Umbilical cord (tissue), 2 donors: ENCODE measurements around the gene INSC. TPM values are rescaled to one million over a fixed set of nuclear protein-coding genes. Genes with fewer than 3 reads are reported as not detected.
"Not testable (repeated sequence)": the region's sequence is repeated elsewhere in the genome, so short reads cannot be mapped to it uniquely, and the experiment has no call there.

Experiments
- DNase-seq: peaks from one replicate; pipeline ENCODE4 v3.0.0-alpha.2; 2015; ENCODE audit warnings: low spot score
- total RNA-seq: library from RNA; depleted of rRNA; stranded (reverse); fragments of >200 nt; gene quantifications from one replicate; pipeline ENCODE4 v1.2.3, GENCODE V29; 2014; ENCODE audit warnings: low replicate concordance; ENCODE audit not compliant: insufficient read depth

The INSC gene, protein sequence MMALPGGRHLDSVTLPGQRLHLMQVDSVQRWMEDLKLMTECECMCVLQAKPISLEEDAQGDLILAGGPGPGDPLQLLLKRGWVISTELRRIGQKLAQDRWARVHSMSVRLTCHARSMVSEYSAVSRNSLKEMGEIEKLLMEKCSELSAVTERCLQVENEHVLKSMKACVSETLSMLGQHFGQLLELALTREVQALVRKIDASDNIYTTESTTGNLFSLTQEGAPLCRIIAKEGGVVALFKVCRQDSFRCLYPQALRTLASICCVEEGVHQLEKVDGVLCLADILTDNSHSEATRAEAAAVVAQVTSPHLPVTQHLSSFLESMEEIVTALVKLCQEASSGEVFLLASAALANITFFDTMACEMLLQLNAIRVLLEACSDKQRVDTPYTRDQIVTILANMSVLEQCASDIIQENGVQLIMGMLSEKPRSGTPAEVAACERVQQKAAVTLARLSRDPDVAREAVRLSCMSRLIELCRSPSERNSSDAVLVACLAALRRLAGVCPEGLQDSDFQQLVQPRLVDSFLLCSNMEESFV
- 0.72 TPM for total RNA-seq

- peak; percentile 25 for DNase-seq
Observed at GRCh38 chr11:15114501-15115475, at the start of gene INSC. INSC (plus strand) TSS chr11:15114923; CDS start chr11:15149175, 34,252 bp downstream.

DNA sequence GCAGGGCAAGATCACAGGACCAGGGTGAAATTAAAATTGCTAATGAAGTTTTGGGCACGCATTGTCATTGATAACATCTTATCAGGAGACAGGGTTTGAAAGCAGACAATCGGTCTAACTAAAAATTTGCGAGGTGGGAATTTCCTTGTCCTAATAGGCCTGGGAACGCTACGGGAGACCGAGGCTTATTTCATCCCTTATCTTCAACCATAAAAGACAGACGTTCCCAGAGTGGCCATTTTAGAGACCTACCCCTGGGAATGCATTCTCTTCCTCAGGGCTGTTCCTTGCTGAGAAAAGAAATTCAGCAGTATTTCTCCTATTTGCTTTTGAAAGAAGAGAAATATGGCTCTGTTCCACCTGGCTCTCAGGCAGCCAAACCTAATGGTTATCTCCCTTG lies 45.0 kb upstream of the INSC start:
- not testable (repeated sequence) for DNase-seq

DNA sequence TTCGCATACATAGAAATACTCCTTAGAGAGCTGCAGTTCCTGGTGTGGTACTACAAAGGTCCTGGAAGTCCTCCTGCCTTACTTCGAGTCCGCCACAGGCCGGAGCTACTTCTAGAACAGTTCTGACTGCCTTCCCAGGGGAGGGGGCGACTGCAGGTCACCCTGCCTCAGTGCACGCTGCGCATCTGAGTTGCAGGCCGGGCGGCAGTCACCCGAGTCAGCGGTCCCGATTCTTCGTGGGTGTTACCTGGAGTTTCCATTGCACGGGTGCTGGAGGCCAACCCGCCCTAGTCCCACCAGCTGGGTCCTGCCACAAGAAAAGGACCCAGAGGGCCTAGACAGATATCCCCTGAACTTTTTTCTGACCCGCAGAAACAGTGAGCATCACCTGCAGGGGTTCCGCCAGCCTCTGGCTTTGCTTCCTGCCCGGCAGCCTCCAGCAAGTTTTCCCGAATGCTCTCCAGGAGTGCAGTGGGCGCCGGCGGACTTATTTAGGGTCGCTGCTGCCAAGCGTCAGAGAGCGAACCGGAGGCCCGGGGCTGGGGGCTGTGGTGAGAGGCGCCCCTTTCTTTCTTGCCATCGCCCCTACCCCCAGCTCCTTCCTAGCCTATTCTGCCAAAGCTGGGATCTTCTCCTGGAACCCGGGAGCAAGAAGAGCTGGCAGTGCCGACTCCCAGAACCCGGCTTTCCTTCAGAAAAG lies 43.0 kb upstream of the INSC start:
- DNase-seq = no peak

DNA sequence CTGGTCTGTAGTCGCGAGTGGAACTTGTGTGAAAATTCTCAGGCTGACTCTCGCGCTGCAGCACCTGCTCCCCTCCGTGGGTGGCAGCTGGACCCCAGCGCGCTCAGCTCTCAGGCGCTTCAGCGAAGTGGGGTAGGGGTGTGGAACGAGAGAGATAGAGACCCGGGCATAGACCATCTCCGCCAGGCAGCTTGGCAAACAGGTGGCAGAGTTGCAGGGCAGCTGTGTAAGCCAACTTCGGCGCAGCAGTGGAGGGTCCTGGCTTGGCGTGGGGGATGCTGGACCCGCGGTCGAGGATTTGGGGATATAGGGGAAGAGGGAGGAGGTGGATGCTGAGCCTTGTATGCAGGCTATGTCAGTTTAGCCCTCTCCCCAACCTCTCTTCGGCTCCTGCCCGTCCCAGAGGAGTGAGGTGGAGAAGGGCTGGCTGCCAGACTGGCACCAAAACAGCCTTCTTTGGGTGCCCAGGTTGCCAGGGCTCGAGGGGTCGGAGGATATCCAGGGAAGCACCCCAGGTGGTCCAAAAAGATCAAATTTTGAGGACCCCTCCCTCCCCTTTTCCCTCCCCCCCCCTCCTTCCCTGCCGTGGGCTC lies 42.1 kb upstream of the INSC start:
- DNase-seq = no peak

GRCh38 chr11:15073361-15074205 lies 41.1 kb upstream of the INSC start, which contains the start of gene CALCB:
CALCB (plus strand) TSS chr11:15073593; CDS start chr11:15074719, 1,126 bp downstream.
- peak; percentile 12 for DNase-seq

DNA sequence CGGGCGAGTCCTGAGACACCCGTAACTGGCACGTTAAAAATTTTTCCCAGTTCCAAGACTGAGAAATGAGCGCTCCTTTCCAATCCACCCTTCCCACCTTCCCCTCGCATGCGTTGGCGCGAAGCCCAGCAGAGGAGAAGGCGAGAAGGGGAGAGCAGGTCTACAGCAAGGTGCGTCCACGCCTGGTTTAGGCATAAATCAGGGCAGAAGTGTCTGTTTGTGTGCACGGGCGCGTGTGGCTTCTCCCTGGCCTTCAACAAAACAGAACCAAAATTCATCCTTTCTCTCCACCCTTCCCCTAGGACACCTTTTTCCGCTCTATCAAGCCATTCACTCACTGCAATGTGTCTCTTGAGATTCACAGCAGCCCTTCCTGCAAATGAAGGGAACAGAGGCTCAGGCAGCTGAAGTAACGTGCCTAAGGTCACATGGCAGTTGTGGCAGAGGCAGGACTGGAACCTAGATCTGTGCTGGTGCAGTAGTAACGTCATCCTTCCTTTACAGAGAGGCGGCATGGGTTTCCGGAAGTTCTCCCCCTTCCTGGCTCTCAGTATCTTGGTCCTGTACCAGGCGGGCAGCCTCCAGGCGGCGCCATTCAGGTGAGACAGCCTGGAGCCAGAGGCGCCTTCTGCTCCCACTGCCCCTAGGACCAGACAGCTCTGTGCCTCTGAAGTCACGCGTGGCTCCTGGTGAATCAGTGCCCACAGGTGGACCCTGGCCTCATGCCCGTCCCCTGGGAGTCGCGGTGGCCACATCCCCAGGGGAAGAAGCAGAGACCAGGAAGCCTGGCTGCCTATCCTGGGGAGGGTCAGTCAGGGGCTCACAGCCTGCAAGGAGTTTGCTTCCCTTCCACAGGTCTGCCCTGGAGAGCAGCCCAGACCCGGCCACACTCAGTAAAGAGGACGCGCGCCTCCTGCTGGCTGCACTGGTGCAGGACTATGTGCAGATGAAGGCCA lies 40.2 kb upstream of the INSC start:
- peak; percentile 82 for DNase-seq

DNA sequence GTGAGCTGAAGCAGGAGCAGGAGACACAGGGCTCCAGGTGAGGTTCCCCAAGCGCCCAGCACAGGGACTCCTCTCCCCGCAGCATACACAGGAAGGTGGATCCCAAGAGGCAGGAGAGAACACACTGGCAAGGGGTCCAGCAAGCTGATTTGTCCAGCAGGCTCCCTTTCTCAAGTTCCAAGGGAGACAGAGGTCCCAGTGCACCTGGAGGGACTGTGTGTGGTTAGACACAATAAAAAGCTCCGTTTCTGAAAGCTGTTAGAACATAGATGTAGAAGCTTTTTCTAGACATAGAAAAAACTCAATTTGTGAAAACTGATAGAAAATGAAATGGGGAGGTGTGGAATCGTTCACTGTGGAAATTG lies 39.6 kb upstream of the INSC start:
- no peak for DNase-seq

- DNase-seq = no peak
Observed at GRCh38 chr11:15091175-15091574, 23.5 kb upstream of the INSC start.

DNA sequence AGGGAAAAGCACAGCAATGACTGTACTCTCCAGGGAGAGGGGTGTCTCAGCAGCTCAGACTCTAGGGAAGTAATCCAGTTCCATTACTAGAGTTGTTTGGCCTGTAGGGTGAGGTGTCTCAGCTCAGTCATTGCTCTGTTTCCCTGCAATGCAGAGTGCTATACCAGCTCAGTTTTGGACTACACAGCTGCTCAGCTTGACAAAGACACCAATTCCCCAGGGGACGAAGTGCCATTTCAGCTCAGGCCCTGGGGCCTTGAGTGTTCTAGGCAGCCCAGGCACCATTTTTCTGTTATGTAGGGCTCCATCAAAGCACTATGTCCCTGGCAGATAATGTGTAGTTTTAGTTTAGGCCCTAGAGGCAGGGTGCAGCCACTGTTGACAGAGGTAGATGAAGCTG lies 23.1 kb upstream of the INSC start:
- DNase-seq = no peak

DNA sequence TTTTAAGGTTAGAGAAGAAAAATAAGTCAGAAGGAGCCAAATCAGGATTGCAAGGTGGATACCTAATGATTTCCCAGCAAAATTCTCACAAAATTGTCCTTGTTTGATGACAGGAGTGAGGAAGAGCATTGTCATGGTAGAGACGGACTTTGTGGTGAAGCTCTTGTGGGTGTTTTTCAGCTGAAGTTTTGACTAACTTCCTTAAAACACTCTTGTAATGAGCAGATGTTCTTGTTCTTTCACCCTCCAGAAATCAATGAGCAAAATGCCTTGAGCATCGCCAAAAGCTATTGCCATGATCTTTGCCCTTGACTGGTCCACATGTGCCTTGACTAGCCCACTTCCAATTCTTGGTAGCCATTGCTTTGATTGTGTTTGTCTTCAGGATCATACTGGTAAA lies 21.3 kb upstream of the INSC start:
- DNase-seq = no peak

DNA sequence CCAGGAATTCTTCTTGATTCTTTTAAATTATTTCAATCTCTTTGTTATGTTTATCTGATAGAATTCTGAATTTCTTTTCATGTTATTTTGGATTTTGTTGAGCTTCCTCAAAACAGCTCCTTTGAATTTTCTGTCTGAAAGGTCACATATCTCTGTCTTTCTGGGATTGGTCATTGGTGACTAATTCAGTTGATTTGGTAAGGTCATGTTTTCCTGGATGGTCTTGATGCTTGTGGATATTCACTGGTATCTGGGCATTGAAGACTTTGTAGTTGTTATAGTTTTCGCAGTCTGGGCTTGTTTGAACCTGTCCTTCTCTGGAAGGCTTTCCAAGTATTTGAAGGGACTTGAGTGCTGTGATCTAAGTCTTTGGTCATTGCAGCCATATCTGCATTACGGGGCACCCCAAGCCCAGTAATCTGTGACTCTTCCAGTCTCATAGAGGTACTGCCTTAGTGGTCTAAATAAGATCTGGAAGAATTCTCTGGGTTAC lies 18.9 kb upstream of the INSC start:
- no peak for DNase-seq

- DNase-seq = no peak
Observed at GRCh38 chr11:15097411-15097810, 17.3 kb upstream of the INSC start.

- no peak for DNase-seq
Observed at GRCh38 chr11:15099267-15099666, 15.5 kb upstream of the INSC start.

DNA sequence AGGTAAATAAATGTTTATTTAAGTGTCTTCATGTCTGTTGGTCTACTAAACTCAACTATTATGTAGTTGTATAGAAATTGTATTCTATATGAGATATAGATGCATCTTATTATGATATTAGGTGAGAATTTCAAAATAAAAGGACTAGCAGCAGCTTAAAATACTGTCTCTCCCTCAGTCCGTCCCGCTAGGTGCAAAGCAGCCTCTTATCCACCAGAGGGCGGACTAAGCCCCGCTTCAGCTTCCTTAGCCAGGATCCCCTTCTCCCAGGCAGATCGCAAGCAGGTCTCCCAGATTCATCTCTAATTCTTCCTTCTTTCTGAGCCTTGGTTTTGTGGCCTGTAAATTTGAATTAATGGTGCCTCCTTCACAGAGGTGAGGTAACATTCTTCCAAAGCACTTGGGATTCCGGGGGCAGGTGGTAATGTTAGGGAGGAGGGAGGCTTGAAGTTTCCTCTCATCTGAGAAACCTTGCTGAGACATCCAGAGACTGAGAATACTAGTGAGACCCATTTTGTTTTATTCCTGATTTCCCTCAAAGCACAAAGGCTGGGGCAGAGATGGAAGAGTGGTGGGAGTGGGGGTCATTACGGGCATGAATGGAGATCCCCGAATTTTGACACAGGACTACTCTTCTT lies 13.5 kb upstream of the INSC start:
- DNase-seq = peak; percentile 73

GRCh38 chr11:15104166-15104565 lies 10.6 kb upstream of the INSC start:
- no peak for DNase-seq

GRCh38 chr11:15106201-15106965 lies 8.3 kb upstream of the INSC start:
- DNase-seq = no peak

- no peak for DNase-seq
Observed at GRCh38 chr11:15107730-15108515, 6.8 kb upstream of the INSC start.
